Measurements from ENCODE around the gene TMEM117. TPM values are rescaled to one million over a fixed set of nuclear protein-coding genes. Genes with fewer than 3 reads are reported as not detected.

TMEM117 gene
- total RNA-seq, 4 donors from 2014 or later, result 16.9 to 24.9 (median 21.1) TPM

DNA sequence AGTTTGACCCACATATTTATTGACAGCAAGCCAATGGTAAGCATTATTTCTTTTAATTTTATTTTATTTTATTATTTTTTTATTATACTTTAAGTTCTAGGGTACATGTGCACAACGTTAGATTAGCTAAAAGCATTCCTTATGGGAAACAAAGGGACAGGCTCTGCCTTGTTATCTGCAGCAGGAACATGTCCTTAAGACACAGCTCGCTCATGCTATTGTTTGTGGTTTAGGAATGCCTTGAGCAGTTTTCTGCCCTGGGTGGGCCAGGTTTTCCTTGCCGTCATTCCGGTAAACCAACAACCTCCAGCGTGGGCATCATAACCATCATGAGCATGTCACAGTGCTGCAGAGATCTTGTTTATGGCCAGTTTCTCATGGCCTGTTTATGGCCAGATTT lies 370.2 kb downstream of the TMEM117 start:
- Histone ChIP-seq H3K36me3 (peaks cover 0 to 5% (median 0%) of the 10 kb centered on the region in 3 donors), H3K27me3 (no peaks in the 10 kb centered on the region), H3K4me3 (no peak overlapping the region), H3K27ac (no peak overlapping the region), H3K9me3 (peaks cover 0 to 36% (median 1%) of the 10 kb centered on the region in 4 donors), H3K4me1 (no peaks in the 10 kb centered on the region)
- TF ChIP-seq EP300 (IDR thresholded peaks at IDR 0.05) (no peak), CTCF (IDR thresholded peaks at IDR 0.05) (no peak), POLR2A (IDR thresholded peaks at IDR 0.05) (no peak)
- 93 to 95% methylated on average over 5 of the region's 5 CpGs for WGBS, 2 donors
- DNase-seq (ENCODE audit: low spot score in 2 of 2), result no peak

DNA sequence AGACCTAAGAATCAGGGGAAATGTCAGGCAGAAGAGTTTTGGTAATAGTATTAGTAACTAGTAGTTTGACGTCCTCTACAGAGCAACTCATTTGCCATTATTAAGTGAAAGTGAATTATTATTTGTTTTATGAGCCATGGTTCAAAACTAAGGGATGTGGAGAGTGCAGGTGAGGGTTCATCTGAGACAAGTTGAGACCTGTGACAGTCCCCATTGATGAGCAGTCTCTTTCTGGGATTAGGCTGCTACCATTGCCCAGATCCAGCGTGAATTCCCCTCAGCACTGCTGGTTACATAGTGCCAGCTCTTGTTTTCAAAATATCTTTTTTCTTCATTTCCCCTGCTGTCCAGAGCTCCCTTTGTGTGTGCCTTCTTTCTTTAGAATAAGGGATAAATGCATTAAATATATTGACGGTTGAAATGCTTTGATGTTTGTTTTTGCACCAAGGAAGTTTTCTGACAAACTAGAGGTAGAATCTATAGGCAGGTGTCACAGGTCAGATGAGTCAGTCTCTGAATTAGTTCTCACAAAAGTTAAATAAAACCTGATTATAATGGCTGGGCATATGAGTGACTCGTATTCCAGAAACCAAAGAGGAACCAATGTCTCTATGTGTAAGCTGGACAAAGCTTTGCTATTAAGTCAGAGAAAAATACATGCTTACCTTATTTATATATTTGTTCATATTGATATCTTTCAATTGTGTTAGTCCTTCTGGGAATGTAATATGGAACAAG lies 381.4 kb downstream of the TMEM117 start:
- TF ChIP-seq EP300 (IDR thresholded peaks at IDR 0.05) (no peak), CTCF (IDR thresholded peaks at IDR 0.05) (no peak), POLR2A (IDR thresholded peaks at IDR 0.05) (no peak)

GRCh38 chr12:44223736-44224135 lies 387.9 kb downstream of the TMEM117 start:
- Histone ChIP-seq H3K4me1 (no peaks in the 10 kb centered on the region), H3K27ac (no peak overlapping the region), H3K27me3 (no peaks in the 10 kb centered on the region), H3K36me3 (no peaks in the 10 kb centered on the region), H3K9me3 (no peaks in the 10 kb centered on the region), H3K4me3 (no peak overlapping the region)
- WGBS, 2 donors, result 40 to 46% methylated on average over 2 of the region's 2 CpGs
- DNase-seq (ENCODE audit: low spot score in 2 of 2), result no peak
- TF ChIP-seq POLR2A (IDR thresholded peaks at IDR 0.05) (no peak), EP300 (IDR thresholded peaks at IDR 0.05) (no peak), CTCF (IDR thresholded peaks at IDR 0.05) (no peak)

More for the DNA sequence above, 381.4 kb downstream of the TMEM117 start:
- no peaks in the 10 kb centered on the region for H3K4me1 ChIP-seq
- DNase-seq (ENCODE audit: low spot score in 2 of 2), result no peak
- no peaks in the 10 kb centered on the region for H3K27me3 ChIP-seq
- peaks cover 0 to 13% (median 0%) of the 10 kb centered on the region in 3 donors for H3K36me3 ChIP-seq
- H3K27ac ChIP-seq, result no peak overlapping the region
- peaks cover 0 to 6% (median 0%) of the 10 kb centered on the region in 4 donors for H3K9me3 ChIP-seq
- H3K4me3 ChIP-seq, result no peak overlapping the region
- 86 to 88% methylated on average over 4 of the region's 4 CpGs for WGBS, 2 donors

- no peaks in the 10 kb centered on the region for H3K4me1 ChIP-seq
- no peak overlapping the region for H3K4me3 ChIP-seq
- WGBS, 2 donors, result 64 to 77% methylated on average over 4 of the region's 4 CpGs
- no peak overlapping the region for H3K27ac ChIP-seq
- DNase-seq (ENCODE audit: low spot score in 2 of 2), result no peak
- no peak for TF ChIP-seq POLR2A (IDR thresholded peaks at IDR 0.05)
- TF ChIP-seq CTCF (IDR thresholded peaks at IDR 0.05), result no peak
- no peak for TF ChIP-seq EP300 (IDR thresholded peaks at IDR 0.05)
- H3K36me3 ChIP-seq, result no peaks in the 10 kb centered on the region
- no peaks in the 10 kb centered on the region for H3K9me3 ChIP-seq
- no peaks in the 10 kb centered on the region for H3K27me3 ChIP-seq
Observed at GRCh38 chr12:44224399-44225148, 388.7 kb downstream of the TMEM117 start.

GRCh38 chr12:44225149-44225510 lies 389.2 kb downstream of the TMEM117 start:
- no peak overlapping the region for H3K27ac ChIP-seq
- no peaks in the 10 kb centered on the region for H3K4me1 ChIP-seq
- H3K4me3 ChIP-seq, result no peak overlapping the region
- no peaks in the 10 kb centered on the region for H3K36me3 ChIP-seq
- 60 to 65% methylated on average over 2 of the region's 2 CpGs for WGBS, 2 donors
- no peak for DNase-seq (ENCODE audit: low spot score in 2 of 2)
- no peak for TF ChIP-seq POLR2A (IDR thresholded peaks at IDR 0.05)
- no peak for TF ChIP-seq CTCF (IDR thresholded peaks at IDR 0.05)
- TF ChIP-seq EP300 (IDR thresholded peaks at IDR 0.05), result no peak
- no peaks in the 10 kb centered on the region for H3K9me3 ChIP-seq
- H3K27me3 ChIP-seq, result no peaks in the 10 kb centered on the region

All from tibial nerve (tissue), 4 donors.